Globus pallidus (tissue), 1 donor: ENCODE results near the gene PRKCQ.

Experiments
- DNase-seq: peaks from one replicate; pipeline ENCODE4 v3.0.0-alpha.2; 2015; ENCODE audit warnings: low spot score

Gene PRKCQ

GRCh38 chr10:6579904-6580278, at the start of gene PRKCQ:
PRKCQ (minus strand) TSS chr10:6580276; CDS start chr10:6515135, 65,141 bp downstream.
- no peak for DNase-seq

- DNase-seq: no peak
These were observed 45.4 kb upstream of the PRKCQ start for GRCh38 chr10:6625428-6625827.

- no peak for DNase-seq
These were observed 44.3 kb upstream of the PRKCQ start for GRCh38 chr10:6624392-6624791.

GRCh38 chr10:6622921-6623320, 42.8 kb upstream of the PRKCQ start:
- DNase-seq: no peak

GRCh38 chr10:6621536-6621935, 41.5 kb upstream of the PRKCQ start:
- DNase-seq: no peak

GRCh38 chr10:6619660-6620059, 39.6 kb upstream of the PRKCQ start:
- no peak for DNase-seq

GRCh38 chr10:6618340-6618739, 38.3 kb upstream of the PRKCQ start:
- no peak for DNase-seq

GRCh38 chr10:6617309-6618076, 37.4 kb upstream of the PRKCQ start:
- DNase-seq: no peak

- no peak for DNase-seq
These were observed 35.9 kb upstream of the PRKCQ start for GRCh38 chr10:6615971-6616370.

- DNase-seq: no peak
These were observed 32.3 kb upstream of the PRKCQ start for GRCh38 chr10:6612371-6612770.

GRCh38 chr10:6610647-6611046, 30.6 kb upstream of the PRKCQ start:
- no peak for DNase-seq

- DNase-seq: no peak
These were observed 29.5 kb upstream of the PRKCQ start for GRCh38 chr10:6609625-6610024.

GRCh38 chr10:6607778-6608177, 27.7 kb upstream of the PRKCQ start:
- DNase-seq: peak; percentile 93

GRCh38 chr10:6607182-6607581, 27.1 kb upstream of the PRKCQ start:
- DNase-seq: peak; percentile 72

GRCh38 chr10:6603142-6604125, 23.4 kb upstream of the PRKCQ start:
- DNase-seq: peak; percentile 82

- DNase-seq: peak; percentile 84
These were observed 22.6 kb upstream of the PRKCQ start for GRCh38 chr10:6602700-6603084.

- DNase-seq: no peak
These were observed 22.1 kb upstream of the PRKCQ start for GRCh38 chr10:6602026-6602699.

- DNase-seq: no peak
These were observed 21.2 kb upstream of the PRKCQ start for GRCh38 chr10:6601246-6601805.

- DNase-seq: no peak
These were observed 20.3 kb upstream of the PRKCQ start for GRCh38 chr10:6600224-6600987.

- no peak for DNase-seq
These were observed 18.6 kb upstream of the PRKCQ start for GRCh38 chr10:6598679-6599078.

GRCh38 chr10:6597478-6597877, 17.4 kb upstream of the PRKCQ start:
- no peak for DNase-seq
